T47D (cell line): ENCODE measurements around the gene FOXO1.

Experiments used
- DNase-seq, 2 experiments: peaks; one replicate each; pipeline versions ENCODE4 v3.0.0 to v3.0.0-alpha.2; 2011 to 2012; ENCODE audit warnings: low read depth in 1 of 2, low spot score in 1 of 2
- JUND ChIP-seq: IDR thresholded peaks from 2 replicates; pipeline ENCODE4 v1.6.1; 2012; ENCODE audit warnings: low read depth
- in situ Hi-C: cut with HindIII; loops from 2 replicates; pipeline ENCODE4 v1.10.0; 2016; ENCODE audit warnings: low sequenced_read_pairs, low pct_unique_long_range_greater_than_20kb

The FOXO1 gene

DNA sequence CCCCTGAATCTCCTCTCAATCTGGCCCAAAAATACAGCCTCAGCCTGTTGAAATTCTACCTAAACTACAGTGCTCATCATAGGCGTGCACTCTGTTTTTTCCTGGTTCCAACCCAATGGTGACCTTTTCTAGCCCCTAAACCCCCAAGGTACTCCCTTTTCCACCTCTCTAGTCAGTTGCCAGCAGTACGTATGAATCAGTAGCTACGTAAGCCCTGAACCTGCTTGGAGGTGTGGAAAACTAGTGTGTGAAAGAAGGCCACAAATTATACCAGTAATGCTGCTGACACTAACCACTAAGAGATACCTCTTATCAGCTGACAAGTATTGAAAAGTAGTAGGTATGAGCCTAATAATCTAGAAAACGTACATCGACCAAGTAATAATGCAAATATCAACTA lies 60.9 kb downstream of the FOXO1 start:
- no peak for DNase-seq
- in situ Hi-C loops: no loop called here

DNA sequence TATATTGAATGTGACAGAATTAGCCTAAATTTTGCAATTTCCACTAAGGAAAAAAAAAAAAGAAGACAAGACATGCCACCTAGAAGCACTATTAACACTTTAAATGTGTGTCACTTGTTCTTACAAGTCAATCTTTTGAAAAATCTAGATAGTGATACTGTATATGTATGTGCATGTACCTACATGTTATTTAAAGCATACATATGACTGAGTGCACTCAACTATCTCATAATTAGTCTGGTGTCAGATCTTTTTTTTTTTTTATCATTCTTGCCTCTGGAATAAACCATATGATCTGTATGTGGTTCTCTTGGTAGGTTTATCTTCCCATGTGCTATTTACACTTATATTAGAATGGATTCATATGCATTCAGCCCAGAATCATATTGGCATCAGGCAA lies 62.3 kb downstream of the FOXO1 start:
- DNase-seq: no peak
- no peak for TF ChIP-seq JUND
- in situ Hi-C loops: no loop called here

More for the DNA sequence above, 60.9 kb downstream of the FOXO1 start:
- TF ChIP-seq JUND: no peak

DNA sequence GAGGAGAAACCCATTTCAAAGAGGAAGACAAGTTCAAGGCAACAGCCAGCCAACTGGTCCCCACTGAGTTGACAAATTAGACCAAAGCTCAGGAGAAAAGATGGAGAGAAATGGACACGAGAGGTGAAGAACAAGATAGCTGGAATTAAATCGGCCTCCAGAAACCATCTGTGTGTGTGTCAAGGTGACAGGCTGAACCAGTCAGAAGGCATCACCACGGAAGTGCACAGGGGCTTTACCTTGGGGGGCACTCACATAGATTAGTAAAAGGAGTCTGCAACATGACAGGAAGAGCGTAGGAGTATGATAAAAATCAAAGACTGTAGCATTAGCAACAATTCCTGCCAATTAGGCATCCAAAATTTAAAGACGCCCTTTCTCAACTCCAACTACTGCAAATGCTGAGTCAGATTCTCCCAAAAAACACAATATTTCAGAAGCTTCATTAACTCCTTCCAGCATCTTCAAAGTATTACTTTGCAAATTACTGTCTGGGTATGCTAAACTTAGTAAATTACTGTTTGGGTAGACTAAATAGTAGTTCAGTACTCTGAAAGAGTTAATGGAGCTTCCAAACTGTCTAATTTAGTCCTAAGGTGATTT lies 66.2 kb downstream of the FOXO1 start:
- TF ChIP-seq JUND: no peak
- no peak for DNase-seq
- in situ Hi-C loops: no loop called here

DNA sequence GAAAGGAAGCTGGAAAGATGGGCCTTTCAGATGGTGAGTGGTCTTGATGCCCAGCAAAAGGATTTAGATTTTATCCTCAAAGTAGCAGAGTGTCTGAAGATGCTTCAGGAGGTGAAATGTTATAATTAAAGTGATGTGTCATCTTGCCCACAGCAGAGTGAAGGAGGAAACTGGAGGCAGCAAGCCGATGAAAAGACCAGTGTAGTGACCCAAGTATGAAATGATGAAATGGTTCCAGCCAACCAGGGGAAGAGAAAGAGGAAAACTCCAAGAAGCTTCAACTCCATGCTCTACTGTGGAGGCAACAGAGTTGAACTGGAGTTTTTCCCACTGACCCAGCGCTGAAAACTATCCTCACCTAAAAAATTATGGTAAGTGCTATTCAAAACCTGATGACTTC lies 66.7 kb downstream of the FOXO1 start:
- no peak for DNase-seq
- in situ Hi-C loops: no loop called here
- TF ChIP-seq JUND: no peak

DNA sequence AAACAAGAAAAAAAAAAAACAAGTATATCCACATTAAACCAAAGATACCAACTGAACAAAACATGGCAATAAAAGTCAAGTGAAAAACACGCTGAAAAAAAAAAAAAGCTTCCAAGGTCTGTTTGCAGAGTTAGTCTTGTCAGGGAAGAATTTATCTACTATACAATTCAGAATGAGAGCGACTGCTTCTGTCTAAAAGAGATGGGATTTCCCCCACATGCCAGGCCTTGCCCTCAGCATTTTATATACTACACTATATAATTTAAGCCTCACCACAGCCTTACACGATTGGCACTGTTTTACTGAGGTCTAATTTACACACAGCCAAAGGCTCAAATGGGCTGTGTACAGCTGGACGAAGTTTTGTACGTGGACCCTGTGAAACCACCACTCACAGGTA lies 67.3 kb downstream of the FOXO1 start:
- no peak for DNase-seq
- in situ Hi-C loops: no loop called here
- TF ChIP-seq JUND: no peak

DNA sequence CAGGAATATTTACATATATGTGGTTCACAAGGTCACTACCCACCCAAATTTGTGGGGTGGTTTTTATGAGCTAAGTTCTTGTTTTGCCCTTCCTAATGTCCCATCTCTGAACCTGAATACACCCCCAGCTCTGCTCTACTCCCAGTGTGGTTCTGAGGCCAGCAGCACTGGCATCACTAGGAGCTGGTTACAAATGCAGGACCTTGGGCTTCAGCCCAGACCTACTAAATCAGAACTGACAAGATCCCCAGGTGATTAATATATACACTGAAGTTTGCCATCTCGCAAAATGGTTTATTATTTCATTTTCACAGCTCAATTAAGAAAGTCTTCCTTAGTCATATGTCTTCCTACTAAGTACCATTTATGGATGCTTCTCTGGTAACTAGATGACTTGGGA lies 67.9 kb downstream of the FOXO1 start:
- no peak for TF ChIP-seq JUND
- peak in 1 of 2 experiments; percentile 6 for DNase-seq
- in situ Hi-C loops: no loop called here

DNA sequence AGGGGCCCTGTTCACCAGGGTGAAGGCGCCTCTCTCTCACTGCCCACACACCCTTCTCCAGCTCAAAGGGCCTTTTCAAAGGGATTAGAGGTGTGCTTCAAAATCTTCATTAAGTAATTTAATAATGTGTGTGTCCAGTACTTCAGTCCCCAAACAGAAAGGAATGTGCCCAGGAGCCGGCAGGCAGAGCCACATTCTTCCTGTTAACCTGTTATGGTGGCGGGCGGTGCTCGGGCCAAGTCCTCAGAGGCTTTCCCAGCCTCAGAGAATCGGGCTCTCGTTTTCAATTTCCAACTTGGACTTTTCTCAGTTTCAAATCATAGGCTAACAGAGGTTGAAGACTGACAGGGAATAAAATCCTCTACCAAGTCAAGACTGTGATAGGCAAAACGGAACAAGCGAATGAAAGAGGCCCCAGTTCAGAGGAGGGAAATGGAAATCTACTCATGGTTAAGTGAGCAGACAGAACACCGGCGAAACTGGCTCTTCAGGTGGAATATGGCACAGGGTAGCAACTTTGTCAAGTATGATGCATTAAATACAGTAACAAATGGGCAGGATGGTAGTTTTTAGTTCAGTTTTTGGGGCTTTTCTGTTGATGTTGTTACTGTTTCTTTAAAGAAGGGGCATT lies 68.6 kb downstream of the FOXO1 start:
- peak; percentile 16 to 73 for DNase-seq
- TF ChIP-seq JUND: no peak
- in situ Hi-C loops: no loop called here

DNA sequence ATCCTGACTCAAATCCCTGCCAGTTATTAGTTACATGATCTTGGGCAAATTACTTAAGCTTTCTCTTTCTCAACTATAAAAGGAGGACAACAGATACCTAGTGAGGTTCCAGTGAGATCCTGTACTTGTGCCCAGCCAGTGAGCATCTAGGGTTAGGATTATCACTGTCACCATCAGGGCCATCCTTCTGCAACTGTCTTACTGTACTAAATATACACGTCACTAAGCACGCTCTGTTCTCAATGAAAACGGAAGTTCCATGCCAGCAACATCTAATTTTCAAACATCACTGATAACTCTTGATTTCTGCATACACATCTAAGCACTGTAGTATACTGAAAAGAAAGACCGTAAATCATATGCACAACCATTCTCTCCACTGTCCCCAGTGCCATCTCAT lies 70.0 kb downstream of the FOXO1 start:
- no peak for TF ChIP-seq JUND
- in situ Hi-C loops: no loop called here
- no peak for DNase-seq

DNA sequence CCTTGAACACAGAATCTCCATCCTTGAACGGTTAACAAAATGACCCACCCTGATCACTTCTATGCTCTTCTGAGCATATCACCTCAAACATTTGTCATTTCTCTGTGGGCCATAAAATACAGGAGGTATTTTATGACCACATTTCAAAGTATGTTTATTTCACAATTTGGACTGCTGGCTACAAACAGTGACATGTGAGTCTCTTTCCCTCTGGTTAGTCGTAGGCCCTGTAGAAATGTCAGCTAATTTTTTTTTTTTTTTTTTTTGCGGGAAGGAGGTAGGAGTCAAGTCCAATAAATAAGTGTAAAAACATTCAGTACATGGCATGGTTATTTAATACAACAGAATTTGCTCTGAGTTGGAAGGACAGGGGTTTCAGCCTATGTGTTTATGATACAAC lies 70.7 kb downstream of the FOXO1 start:
- in situ Hi-C loops: no loop called here
- no peak for DNase-seq
- TF ChIP-seq JUND: no peak

DNA sequence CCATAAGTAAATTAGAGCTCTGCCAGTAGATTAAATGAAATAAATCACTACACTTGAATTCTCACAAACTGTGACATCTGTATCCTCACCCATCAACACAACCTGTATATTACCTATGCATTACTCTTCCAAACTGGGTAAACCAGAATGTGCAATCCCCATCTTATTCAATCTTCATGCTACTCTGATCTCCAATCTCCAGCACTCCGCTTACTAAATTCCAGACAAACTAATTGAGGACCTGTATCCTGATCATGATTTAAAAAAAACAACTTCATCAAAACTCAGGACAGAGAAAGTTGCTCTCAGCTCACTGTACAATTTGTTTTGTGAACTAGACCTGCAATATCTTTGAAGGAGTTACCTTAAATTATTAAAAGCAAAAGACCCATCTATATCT lies 74.4 kb downstream of the FOXO1 start:
- no peak for DNase-seq
- no peak for TF ChIP-seq JUND
- in situ Hi-C loops: no loop called here

DNA sequence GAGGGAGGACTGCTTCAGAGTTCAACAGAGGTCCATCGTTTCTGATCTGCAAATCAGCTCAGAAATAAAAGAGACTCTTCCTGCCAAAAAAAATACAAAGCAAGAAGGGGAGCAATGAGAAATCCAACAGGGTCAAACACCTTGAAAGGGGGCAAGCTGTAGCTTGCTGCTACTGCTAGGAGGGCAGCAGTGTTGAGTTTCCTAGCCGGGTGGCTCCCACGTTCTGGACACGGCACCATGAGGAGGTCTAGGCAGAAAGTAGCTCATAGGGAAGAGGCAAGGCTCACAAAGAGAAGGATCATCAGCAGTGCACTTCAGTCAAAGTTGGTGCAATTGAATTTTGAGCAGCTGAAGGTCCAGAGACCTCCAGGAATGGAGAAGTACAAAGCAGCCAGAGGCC lies 75.3 kb downstream of the FOXO1 start:
- no peak for TF ChIP-seq JUND

DNA sequence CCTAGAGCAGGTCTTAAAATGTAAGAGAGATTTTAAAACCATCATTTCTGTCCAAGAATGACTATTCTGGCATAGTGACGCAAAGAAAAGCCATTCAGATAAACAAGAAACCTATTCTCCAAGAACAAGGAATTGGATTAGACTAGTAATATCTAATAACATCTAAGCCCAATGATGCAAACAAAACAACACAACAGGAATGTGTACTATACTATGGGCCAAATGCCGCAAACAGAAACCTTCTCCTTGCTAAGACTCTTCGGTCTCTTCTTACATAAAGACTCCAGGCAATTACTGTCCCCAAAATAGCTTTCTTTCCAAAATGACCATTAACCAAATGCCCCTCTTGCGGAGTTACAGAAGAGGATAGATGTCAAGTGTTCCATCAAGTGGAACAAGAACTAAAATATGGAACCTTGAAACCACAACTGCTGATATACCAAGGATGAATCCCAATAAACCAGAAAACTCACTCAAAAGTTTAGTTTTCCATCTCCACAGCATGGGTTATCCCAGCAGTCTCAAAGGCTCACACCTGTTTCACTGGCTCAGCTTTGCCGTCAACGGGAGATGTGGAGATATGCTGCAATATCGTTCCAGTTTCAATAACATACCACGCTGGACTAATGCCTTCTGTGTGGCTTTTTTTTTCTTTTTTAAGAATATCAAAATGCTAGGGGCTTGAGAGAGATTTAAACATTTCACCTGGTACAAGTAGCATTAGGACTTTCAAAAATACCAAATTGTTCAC lies 76.2 kb downstream of the FOXO1 start:
- no peak for TF ChIP-seq JUND
- no peak for DNase-seq
- in situ Hi-C loops: no loop called here

More for the DNA sequence above, 75.3 kb downstream of the FOXO1 start:
- in situ Hi-C loops: no loop called here
- no peak for DNase-seq
